Thyroid gland (tissue), 4 donors: ENCODE measurements around the gene USP37.

ENCODE experiments used
- CTCF ChIP-seq, 6 experiments: fragments of 200-600 bp in 3 of 6; fragments of 450-650 bp in 3 of 6; sonication (generic) in 3 of 6; IDR thresholded peaks; one replicate each; pipeline ENCODE4 v1.5.1; 2016 to 2019; ENCODE audit warnings: antibody characterized with exemption in 6 of 6, mild to moderate bottlenecking in 2 of 6, inconsistent platforms in 1 of 6, moderate library complexity in 1 of 6
- POLR2A ChIP-seq, 2 donors: fragments of 450-650 bp; IDR thresholded peaks; one replicate each; pipeline ENCODE4 v1.6.1; 2017; ENCODE audit warnings: antibody characterized with exemption in 2 of 2, mild to moderate bottlenecking in 2 of 2, moderate library complexity in 1 of 2

- TF ChIP-seq POLR2A (IDR thresholded peaks at IDR 0.05) (peak in 1 of 2 donors; percentile 28), CTCF (IDR thresholded peaks at IDR 0.05) (no peak)
Observed at GRCh38 chr2:218607436-218608115, 39.4 kb upstream of the USP37 start, which contains the start of gene PLCD4.
